ENCODE results near the gene GID8. TPM values are rescaled to one million over a fixed set of nuclear protein-coding genes. Genes with fewer than 3 reads are reported as not detected.

The GID8 gene
- total and polyA plus RNA-seq, 9 of the 15 experiments (the other 6 are each of a cell fraction or from before 2014, with no cell fraction given), result 7.5 to 31.6 (median 22.2) TPM

GRCh38 chr20:62968378-62969178 lies 30.6 kb downstream of the GID8 start (continued):
- TF ChIP-seq USF1 (CRISPR knock-in tag; IDR thresholded peaks at IDR 0.05) (no peak), ZNF282 (CRISPR knock-in tag; IDR thresholded peaks at IDR 0.05) (no peak), ZNF239 (CRISPR knock-in tag; IDR thresholded peaks at IDR 0.05) (no peak), KLF16 (IDR thresholded peaks at IDR 0.05) (no peak), RAD21 (CRISPR knock-in tag; conservative IDR thresholded peaks at IDR 0.05 in 1 of 2, IDR thresholded peaks at IDR 0.05 in 1 of 2) (no peak), SFPQ (IDR thresholded peaks at IDR 0.05; ENCODE audit: low read depth, low read length) (no peak), ZNF75A (CRISPR knock-in tag; IDR thresholded peaks at IDR 0.05) (no peak), KAT2B (IDR thresholded peaks at IDR 0.05; ENCODE audit: low read depth, low read length) (no peak), HDGF (IDR thresholded peaks at IDR 0.05) (no peak), ZNF165 (CRISPR knock-in tag; IDR thresholded peaks at IDR 0.05; ENCODE audit: borderline replicate concordance) (no peak), NONO (IDR thresholded peaks at IDR 0.05; ENCODE audit: low read depth in 2 of 2, low read length in 1 of 2) (no peak), STAT6 (CRISPR knock-in tag; IDR thresholded peaks at IDR 0.05) (no peak), FIP1L1 (IDR thresholded peaks at IDR 0.05; ENCODE audit: low read depth, low read length, poor library complexity, severe bottlenecking) (no peak)
